Astrocyte of the cerebellum (primary cell): ENCODE data around the gene PCSK5.
"Not testable (repeated sequence)": the region's sequence is repeated elsewhere in the genome, so short reads cannot be mapped to it uniquely, and the experiment has no call there.

Source experiments
- DNase-seq: peaks from one replicate; pipeline ENCODE4 v3.0.0-alpha.2; 2011; ENCODE audit warnings: low read depth
- H3K4me3 ChIP-seq: 2 replicates; pipeline ENCODE4 v1.5.1; 2011; ENCODE audit warnings: mild to moderate bottlenecking, low read depth, low read length, moderate library complexity
- CTCF ChIP-seq: IDR thresholded peaks from 2 replicates; pipeline ENCODE4 v1.5.1; 2012; ENCODE audit warnings: low read length, low read depth, moderate library complexity, mild to moderate bottlenecking; ENCODE audit errors: missing control alignments
- in situ Hi-C: cut with HindIII; loops from 2 replicates; pipeline ENCODE4 v1.10.0; 2017; ENCODE audit warnings: low sequenced_read_pairs

The PCSK5 gene

GRCh38 chr9:76359766-76360165 is 469.3 kb downstream of the PCSK5 start:
- in situ Hi-C loops, result no loop called here
- TF ChIP-seq CTCF, result no peak

DNA sequence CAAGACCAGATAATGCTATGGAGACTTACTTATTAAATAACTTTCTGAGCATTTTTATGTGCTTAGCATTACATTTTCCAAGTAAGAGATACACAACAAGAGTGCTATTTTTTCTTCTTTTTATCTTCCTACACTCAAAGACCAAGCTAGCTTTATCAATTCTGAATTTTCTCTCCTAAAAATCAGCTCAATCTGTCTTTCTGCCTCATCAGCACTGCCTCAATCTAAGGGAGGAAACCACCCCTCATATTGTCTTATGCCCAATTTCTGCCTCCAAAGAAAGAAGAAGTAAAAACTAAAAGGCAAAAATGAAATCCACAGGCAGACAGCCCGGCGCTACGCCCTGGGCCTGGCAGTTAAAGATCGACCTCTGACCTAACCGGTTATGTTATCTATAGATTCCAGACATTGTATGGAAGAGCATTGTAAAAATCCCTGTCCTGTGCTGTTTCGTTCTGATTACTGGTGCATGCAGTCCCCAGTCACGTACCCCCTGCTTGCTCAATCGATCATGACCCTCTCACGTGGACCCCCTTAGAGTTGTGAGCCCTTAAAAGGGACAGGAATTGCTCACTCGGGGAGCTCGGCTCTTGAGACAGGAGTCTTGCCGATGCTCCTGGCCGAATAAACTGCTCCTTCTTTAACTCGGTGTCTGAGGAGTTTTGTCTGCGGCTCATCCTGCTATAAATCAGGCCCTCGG is 472.0 kb downstream of the PCSK5 start:
- DNase-seq, in situ Hi-C loops: not testable (repeated sequence)

More at GRCh38 chr9:76359766-76360165, 469.3 kb downstream of the PCSK5 start:
- DNase-seq, result no peak
- H3K4me3 ChIP-seq, result no peak overlapping the region

GRCh38 chr9:76363032-76363395 is 472.5 kb downstream of the PCSK5 start:
- no peak overlapping the region for H3K4me3 ChIP-seq
- TF ChIP-seq CTCF, result no peak
- in situ Hi-C loops, result no loop called here
- no peak for DNase-seq

More for the DNA sequence above, 472.0 kb downstream of the PCSK5 start:
- H3K4me3 ChIP-seq, result not testable (repeated sequence)

GRCh38 chr9:76365028-76365427 is 474.6 kb downstream of the PCSK5 start:
- in situ Hi-C loops, result no loop called here
- TF ChIP-seq CTCF, result no peak
- no peak for DNase-seq

DNA sequence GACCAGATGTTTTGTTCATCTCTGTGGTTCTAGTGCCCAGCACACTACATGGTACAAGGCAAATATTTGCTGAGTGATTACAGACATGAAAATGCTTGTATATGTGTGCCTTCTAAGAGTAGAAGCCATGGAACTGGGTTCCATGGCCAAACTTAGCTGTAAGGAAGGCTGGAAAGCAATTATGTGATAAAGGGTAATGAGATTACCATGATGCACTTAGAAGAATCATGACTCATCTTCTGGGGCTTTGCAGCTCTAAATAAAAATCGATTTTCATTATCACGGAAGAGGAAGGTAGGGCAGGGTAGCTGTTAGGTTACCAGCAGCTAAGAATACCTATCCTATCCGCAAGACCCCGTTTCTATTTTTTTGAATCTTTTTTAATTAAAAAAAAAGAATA is 475.8 kb downstream of the PCSK5 start:
- in situ Hi-C loops, result no loop called here
- no peak for TF ChIP-seq CTCF
- DNase-seq, result no peak
- no peak overlapping the region for H3K4me3 ChIP-seq

More at GRCh38 chr9:76365028-76365427, 474.6 kb downstream of the PCSK5 start:
- no peak overlapping the region for H3K4me3 ChIP-seq

DNA sequence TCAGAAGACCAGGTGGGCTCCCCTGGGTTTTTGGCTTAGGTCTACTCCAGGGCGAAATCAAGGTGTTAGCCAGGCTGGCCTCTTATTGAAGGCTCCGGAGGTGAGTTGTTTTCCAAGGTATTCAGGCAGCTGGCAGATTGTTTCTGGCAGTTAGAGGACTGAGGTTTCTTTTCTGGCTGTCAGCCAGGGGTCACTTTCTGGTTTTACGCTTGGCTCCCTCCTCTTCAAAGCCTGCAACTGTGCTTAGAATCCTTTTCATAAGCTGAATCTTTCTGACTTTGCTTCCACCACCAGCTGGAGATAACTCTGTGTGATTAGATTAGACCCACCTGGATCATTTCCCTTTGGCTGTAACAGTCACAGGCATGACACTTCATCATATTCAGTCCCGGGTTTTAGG is 479.1 kb downstream of the PCSK5 start:
- DNase-seq, result peak; percentile 88
- in situ Hi-C loops, result no loop called here
- no peak overlapping the region for H3K4me3 ChIP-seq
- TF ChIP-seq CTCF, result no peak

- in situ Hi-C loops, result no loop called here
- no peak for DNase-seq
- TF ChIP-seq CTCF, result no peak
- no peak overlapping the region for H3K4me3 ChIP-seq
These were observed 480.0 kb downstream of the PCSK5 start for GRCh38 chr9:76370396-76371023.
